HepG2 (cell line): ENCODE results near the gene YY1AP1. TPM values are rescaled to one million over a fixed set of nuclear protein-coding genes. Genes with fewer than 3 reads are reported as not detected.

Source experiments
- ATAC-seq: fragments of 200-7000 bp; cut with Tn5 transposase; 3 replicates; pipeline ENCODE4 v1.9.1; 2020; ENCODE audit warnings: mild to moderate bottlenecking, moderate library complexity
- BruUV-seq: library from RNA; stranded (reverse); fragments of 400-500 nt; replicated peaks from 2 replicates; lab custom pipeline; 2021; lab: Mats Ljungman, UMichigan
- CTCF ChIA-PET: fragments of 300-600 bp; formaldehyde crosslinking; extraction: SDS; loops from one replicate; lab custom pipeline; 2021; ENCODE audit warnings: low total read pairs, inconsistent platforms, low intra/inter-chr PET ratio; lab: Yijun Ruan, JAX
- POLR2A ChIA-PET: fragments of 350-600 bp; sonication (Branson Sonifier 250); formaldehyde crosslinking; loops from one replicate; lab custom pipeline; 2020; ENCODE audit warnings: antibody characterized with exemption, inconsistent platforms; lab: Yijun Ruan, JAX
- DNase-seq: peaks from one replicate; pipeline ENCODE4 v3.0.0-alpha.2; 2015; ENCODE audit warnings: low spot score
- FAIRE-seq: peaks from 3 replicates; lab custom pipeline; 2011; peaks lifted over from hg19 to GRCh38; lab: Jason Lieb, UNC
- H2AFZ ChIP-seq: one replicate; pipeline ENCODE4 v1.6.1; 2011; ENCODE audit warnings: low read length, inconsistent platforms
- H3K27ac ChIP-seq: fragments of 300-600 bp; 3 replicates; pipeline ENCODE4 v1.8.0; 2011; ENCODE audit warnings: mixed run types, mild to moderate bottlenecking, mixed read lengths, low read length, inconsistent platforms; ENCODE audit not compliant: insufficient read depth; ENCODE audit errors: extremely low read length
- H3K27me3 ChIP-seq, 2 experiments: fragments of 200-600 bp in 1 of 2; 2 replicates in 1 of 2; 3 replicates in 1 of 2; pipeline versions ENCODE4 v1.6.0 to v1.8.0; 2011; ENCODE audit warnings: low read length in 2 of 2, mild to moderate bottlenecking in 2 of 2, moderate library complexity in 2 of 2, inconsistent platforms in 1 of 2; ENCODE audit not compliant: insufficient read depth in 2 of 2, control insufficient read depth in 1 of 2
- H3K36me3 ChIP-seq, 2 experiments: fragments of 200-600 bp in 1 of 2; replicated peaks in 1 of 2; 2 replicates in 1 of 2; 3 replicates in 1 of 2; pipeline versions ENCODE4 v1.5.1 to v1.8.0; 2011; ENCODE audit warnings: low read length in 2 of 2, inconsistent platforms in 1 of 2; ENCODE audit not compliant: insufficient read depth in 2 of 2, control insufficient read depth in 1 of 2
- H3K4me1 ChIP-seq: 2 replicates; pipeline ENCODE4 v1.5.1; 2012; ENCODE audit warnings: low read length, inconsistent platforms; ENCODE audit not compliant: insufficient read depth
- H3K4me2 ChIP-seq: 2 replicates; pipeline ENCODE4 v1.6.0; 2011; ENCODE audit warnings: low read depth, low read length, inconsistent platforms
- H3K4me3 ChIP-seq, 3 experiments: fragments of 200-600 bp in 1 of 3; sonication (generic), shearing (Covaris generic) in 1 of 3; replicated peaks in 1 of 3; 2 replicates each; pipeline ENCODE4 v1.5.1; 2011 to 2016; ENCODE audit warnings: low read length in 3 of 3, inconsistent platforms in 2 of 3, low read depth in 2 of 3, mild to moderate bottlenecking in 2 of 3, control low read depth in 1 of 3, mixed read lengths in 1 of 3; ENCODE audit not compliant: insufficient read depth in 1 of 3
- H3K79me2 ChIP-seq: one replicate; pipeline ENCODE4 v1.6.1; 2011; ENCODE audit warnings: low read length, inconsistent platforms; ENCODE audit not compliant: insufficient read depth
- H3K9ac ChIP-seq: 2 replicates; pipeline ENCODE4 v1.6.0; 2011; ENCODE audit warnings: mild to moderate bottlenecking, low read depth, low read length, inconsistent platforms; ENCODE audit not compliant: insufficient read depth
- H3K9me3 ChIP-seq: 2 replicates; pipeline ENCODE4 v1.5.1; 2012; ENCODE audit warnings: mild to moderate bottlenecking, low read length
- H4K20me1 ChIP-seq: 2 replicates; pipeline ENCODE4 v1.6.0; 2011; ENCODE audit warnings: inconsistent platforms, mild to moderate bottlenecking, low read length, moderate library complexity; ENCODE audit not compliant: insufficient read depth
- JUNB ChIP-seq: sonication (generic); formaldehyde crosslinking; IDR thresholded peaks from 2 replicates; pipeline ENCODE4 v1.8.0; 2022; ENCODE audit warnings: missing genetic modification reagents, mild to moderate bottlenecking, borderline replicate concordance
- KLF12 ChIP-seq: sonication (generic); formaldehyde crosslinking; IDR thresholded peaks from 2 replicates; pipeline ENCODE4 v1.4.0; 2020; ENCODE audit warnings: missing genetic modification reagents, borderline replicate concordance
- KMT2A ChIP-seq: sonication (generic); formaldehyde crosslinking; IDR thresholded peaks from 2 replicates; pipeline ENCODE4 v1.4.0; 2020; ENCODE audit warnings: missing genetic modification reagents
- MBD4 ChIP-seq: IDR thresholded peaks from 2 replicates; pipeline ENCODE4 v1.6.1; 2012; ENCODE audit warnings: low read length, inconsistent platforms, borderline replicate concordance
- MED1 ChIP-seq: sonication (generic); formaldehyde crosslinking; IDR thresholded peaks from 2 replicates; pipeline ENCODE4 v1.4.0; 2020; ENCODE audit warnings: missing genetic modification reagents
- MIER2 ChIP-seq: IDR thresholded peaks from 2 replicates; pipeline ENCODE4 v1.6.1; 2016; ENCODE audit warnings: missing biosample characterization, missing genetic modification reagents
- PAF1 ChIP-seq: IDR thresholded peaks from 2 replicates; pipeline ENCODE4 v1.6.1; 2016; ENCODE audit warnings: missing genetic modification reagents, missing compliant biosample characterization
- POLR2AphosphoS5 ChIP-seq: IDR thresholded peaks from 2 replicates; pipeline ENCODE4 v1.6.1; 2012; ENCODE audit warnings: low read depth, low read length
- POLR2G ChIP-seq: fragments of 200-400 bp; formaldehyde crosslinking; IDR thresholded peaks from 2 replicates; pipeline ENCODE4 v1.6.1; 2018; ENCODE audit warnings: mild to moderate bottlenecking, low read depth, low read length, moderate library complexity
- TCF7 ChIP-seq: sonication (generic); IDR thresholded peaks from 2 replicates; pipeline ENCODE4 v1.6.1; 2016; ENCODE audit warnings: antibody characterized with exemption, low read depth
- TOE1 ChIP-seq: sonication (generic); formaldehyde crosslinking; IDR thresholded peaks from 2 replicates; pipeline ENCODE4 v1.4.0; 2020; ENCODE audit warnings: mild to moderate bottlenecking, missing genetic modification reagents
- ZFP36L2 ChIP-seq: sonication (generic); formaldehyde crosslinking; IDR thresholded peaks from 2 replicates; pipeline ENCODE4 v1.4.0; 2020; ENCODE audit warnings: missing genetic modification reagents
- ZNF20 ChIP-seq: sonication (generic); formaldehyde crosslinking; IDR thresholded peaks from 2 replicates; pipeline ENCODE4 v1.4.0; 2020; ENCODE audit warnings: mild to moderate bottlenecking, moderate library complexity, missing genetic modification reagents
- ZNF264 ChIP-seq: sonication (generic); formaldehyde crosslinking; IDR thresholded peaks from 2 replicates; pipeline ENCODE4 v1.4.0; 2020; ENCODE audit warnings: missing genetic modification reagents
- ZNF317 ChIP-seq: sonication (generic); formaldehyde crosslinking; IDR thresholded peaks from 2 replicates; pipeline ENCODE4 v1.5.0; 2020; ENCODE audit warnings: mild to moderate bottlenecking, missing genetic modification reagents
- ZNF660 ChIP-seq: sonication (generic); formaldehyde crosslinking; IDR thresholded peaks from 2 replicates; pipeline ENCODE4 v1.5.1; 2020; ENCODE audit warnings: mild to moderate bottlenecking, low read depth, missing genetic modification reagents, borderline replicate concordance
- ZNF75D ChIP-seq: sonication (generic); formaldehyde crosslinking; IDR thresholded peaks from 2 replicates; pipeline ENCODE4 v1.8.1; 2023; ENCODE audit warnings: missing genetic modification reagents, mild to moderate bottlenecking, borderline replicate concordance
- whole genome bisulfite sequencing: methylation state at CpG from one replicate; pipeline ENCODE4 v1.1.6; 2017; ENCODE audit warnings: low lambda C conversion rate; 5-methylcytosine and 5-hydroxymethylcytosine counted together
- in situ Hi-C: cut with HindIII; loops from 2 replicates; pipeline ENCODE4 v1.10.0; 2017; ENCODE audit warnings: low pct_unique_long_range_greater_than_20kb; ENCODE audit not compliant: extremely low pct_ligation_motif_present
- intact Hi-C: fragments of 100-400 bp; cut with micrococcal nuclease; formaldehyde crosslinking; loops from one replicate; pipeline ENCODE4 v1.10.0; 2022; ENCODE audit not compliant: unreplicated experiment
- polyA plus RNA-seq, 8 experiments: library from polyadenylated mRNA; depleted of rRNA in 3 of 8; stranded (reverse) in 7 of 8; unstranded in 1 of 8; fragments of >200 nt; fragmentation: Illumina TruSeq in 4 of 8; extraction: Trizol in 4 of 8; gene quantifications; 2 replicates each; pipeline versions ENCODE4 v1.2.1 to v1.2.3, GENCODE V29; 2011 to 2016; ENCODE audit warnings: low read depth in 4 of 8, missing spikeins in 1 of 8, mixed read lengths in 1 of 8; ENCODE audit not compliant: insufficient read depth in 1 of 8
- total RNA-seq, 5 experiments: library from RNA; depleted of rRNA; stranded (reverse); fragments of >200 nt; fragmentation: Illumina TruSeq; extraction: Trizol; gene quantifications; 2 replicates each; pipeline ENCODE4 v1.2.3, GENCODE V29; 2016; ENCODE audit warnings: low read depth in 1 of 5
- TF ChIP-seq, protein P1 (sequence below): sonication (generic); formaldehyde crosslinking; IDR thresholded peaks from 2 replicates; pipeline ENCODE4 v1.4.0; 2020; ENCODE audit warnings: mild to moderate bottlenecking, missing genetic modification reagents
- TF ChIP-seq, protein P2 (sequence below): sonication (generic); formaldehyde crosslinking; conservative IDR thresholded peaks from 2 replicates; pipeline ENCODE4 v1.4.0; 2020; ENCODE audit warnings: missing genetic modification reagents
- TF ChIP-seq, protein P3 (sequence below): sonication (generic); formaldehyde crosslinking; conservative IDR thresholded peaks from 2 replicates; pipeline ENCODE4 v1.4.0; 2020; ENCODE audit warnings: missing genetic modification reagents
- TF ChIP-seq, protein P4 (sequence below): sonication (generic); formaldehyde crosslinking; IDR thresholded peaks from 2 replicates; pipeline ENCODE4 v1.4.0; 2020; ENCODE audit warnings: missing genetic modification reagents

The YY1AP1 gene
- total and polyA plus RNA-seq, 2 of the 13 experiments (the other 11 are each of a cell fraction or from before 2014, with no cell fraction given): 28.5 to 69.4 TPM

DNA sequence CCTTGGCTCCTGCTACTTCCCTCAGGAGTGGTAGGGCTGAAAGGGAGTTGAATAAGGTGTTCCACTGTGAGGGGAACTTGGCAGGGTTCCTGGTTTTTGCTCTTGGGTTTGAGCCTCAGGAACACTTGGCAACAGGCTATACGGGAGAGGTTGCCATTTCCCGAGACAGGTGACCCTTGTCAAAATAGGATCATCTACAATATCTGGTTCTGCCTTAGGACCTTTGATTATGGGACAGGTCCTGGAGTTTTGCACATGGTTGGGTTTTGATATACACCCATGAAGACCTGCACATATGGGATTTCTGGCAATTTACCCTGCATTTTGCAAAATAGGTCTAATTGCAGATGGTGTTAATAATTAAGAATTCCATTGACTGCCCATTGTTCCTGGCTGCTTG, 31.1 kb downstream of the YY1AP1 start:
- Histone ChIP-seq H3K36me3 (peaks cover 7 to 22% of the 10 kb centered on the region in 2 experiments), H3K79me2 (no peaks in the 10 kb centered on the region), H3K27ac (no peak overlapping the region), H3K4me1 (no peaks in the 10 kb centered on the region), H3K9ac (no peak overlapping the region), H2AFZ (no peak overlapping the region), H3K9me3 (no peaks in the 10 kb centered on the region), H4K20me1 (no peaks in the 10 kb centered on the region), H3K4me3 (no peak overlapping the region), H3K27me3 (no peaks in the 10 kb centered on the region), H3K4me2 (no peak overlapping the region)
- intact Hi-C loops (no loop called here), in situ Hi-C loops (no loop called here)
- 100% methylated on average over 1 of the region's 2 CpGs for WGBS
- no TSS peak for BruUV-seq
- ATAC-seq: no peak
- DNase-seq: no peak
- CTCF ChIA-PET: no interaction called here
- POLR2A ChIA-PET: no interaction called here
- FAIRE-seq: no peak
- TF ChIP-seq PAF1 (CRISPR knock-in tag) (peak; percentile 53; the same call in 1 of the 2 replicates), ZNF20 (CRISPR knock-in tag) (no peak), MBD4 (no peak), ZNF317 (CRISPR knock-in tag) (no peak), ZNF264 (CRISPR knock-in tag) (no peak), TCF7 (no peak), JUNB (CRISPR knock-in tag) (no peak), ZNF660 (no peak), KLF12 (no peak), MED1 (CRISPR knock-in tag) (no peak), MIER2 (CRISPR knock-in tag) (no peak), ZNF75D (CRISPR knock-in tag) (no peak), POLR2G (peak; percentile 33; the same call in 1 of the 2 replicates), POLR2AphosphoS5 (peak; percentile 22; the same call in 1 of the 2 replicates), KMT2A (CRISPR knock-in tag) (no peak), TOE1 (CRISPR knock-in tag) (no peak), ZFP36L2 (no peak)
- TF ChIP-seq, protein P1, sequence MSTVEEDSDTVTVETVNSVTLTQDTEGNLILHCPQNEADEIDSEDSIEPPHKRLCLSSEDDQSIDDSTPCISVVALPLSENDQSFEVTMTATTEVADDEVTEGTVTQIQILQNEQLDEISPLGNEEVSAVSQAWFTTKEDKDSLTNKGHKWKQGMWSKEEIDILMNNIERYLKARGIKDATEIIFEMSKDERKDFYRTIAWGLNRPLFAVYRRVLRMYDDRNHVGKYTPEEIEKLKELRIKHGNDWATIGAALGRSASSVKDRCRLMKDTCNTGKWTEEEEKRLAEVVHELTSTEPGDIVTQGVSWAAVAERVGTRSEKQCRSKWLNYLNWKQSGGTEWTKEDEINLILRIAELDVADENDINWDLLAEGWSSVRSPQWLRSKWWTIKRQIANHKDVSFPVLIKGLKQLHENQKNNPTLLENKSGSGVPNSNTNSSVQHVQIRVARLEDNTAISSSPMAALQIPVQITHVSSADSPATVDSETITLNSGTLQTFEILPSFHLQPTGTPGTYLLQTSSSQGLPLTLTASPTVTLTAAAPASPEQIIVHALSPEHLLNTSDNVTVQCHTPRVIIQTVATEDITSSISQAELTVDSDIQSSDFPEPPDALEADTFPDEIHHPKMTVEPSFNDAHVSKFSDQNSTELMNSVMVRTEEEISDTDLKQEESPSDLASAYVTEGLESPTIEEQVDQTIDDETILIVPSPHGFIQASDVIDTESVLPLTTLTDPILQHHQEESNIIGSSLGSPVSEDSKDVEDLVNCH: no peak
- TF ChIP-seq, protein P2, sequence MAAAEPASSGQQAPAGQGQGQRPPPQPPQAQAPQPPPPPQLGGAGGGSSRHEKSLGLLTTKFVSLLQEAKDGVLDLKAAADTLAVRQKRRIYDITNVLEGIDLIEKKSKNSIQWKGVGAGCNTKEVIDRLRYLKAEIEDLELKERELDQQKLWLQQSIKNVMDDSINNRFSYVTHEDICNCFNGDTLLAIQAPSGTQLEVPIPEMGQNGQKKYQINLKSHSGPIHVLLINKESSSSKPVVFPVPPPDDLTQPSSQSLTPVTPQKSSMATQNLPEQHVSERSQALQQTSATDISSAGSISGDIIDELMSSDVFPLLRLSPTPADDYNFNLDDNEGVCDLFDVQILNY (CRISPR knock-in tag): no peak
- TF ChIP-seq, protein P3, sequence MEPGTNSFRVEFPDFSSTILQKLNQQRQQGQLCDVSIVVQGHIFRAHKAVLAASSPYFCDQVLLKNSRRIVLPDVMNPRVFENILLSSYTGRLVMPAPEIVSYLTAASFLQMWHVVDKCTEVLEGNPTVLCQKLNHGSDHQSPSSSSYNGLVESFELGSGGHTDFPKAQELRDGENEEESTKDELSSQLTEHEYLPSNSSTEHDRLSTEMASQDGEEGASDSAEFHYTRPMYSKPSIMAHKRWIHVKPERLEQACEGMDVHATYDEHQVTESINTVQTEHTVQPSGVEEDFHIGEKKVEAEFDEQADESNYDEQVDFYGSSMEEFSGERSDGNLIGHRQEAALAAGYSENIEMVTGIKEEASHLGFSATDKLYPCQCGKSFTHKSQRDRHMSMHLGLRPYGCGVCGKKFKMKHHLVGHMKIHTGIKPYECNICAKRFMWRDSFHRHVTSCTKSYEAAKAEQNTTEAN (CRISPR knock-in tag): no peak
- TF ChIP-seq, protein P4, sequence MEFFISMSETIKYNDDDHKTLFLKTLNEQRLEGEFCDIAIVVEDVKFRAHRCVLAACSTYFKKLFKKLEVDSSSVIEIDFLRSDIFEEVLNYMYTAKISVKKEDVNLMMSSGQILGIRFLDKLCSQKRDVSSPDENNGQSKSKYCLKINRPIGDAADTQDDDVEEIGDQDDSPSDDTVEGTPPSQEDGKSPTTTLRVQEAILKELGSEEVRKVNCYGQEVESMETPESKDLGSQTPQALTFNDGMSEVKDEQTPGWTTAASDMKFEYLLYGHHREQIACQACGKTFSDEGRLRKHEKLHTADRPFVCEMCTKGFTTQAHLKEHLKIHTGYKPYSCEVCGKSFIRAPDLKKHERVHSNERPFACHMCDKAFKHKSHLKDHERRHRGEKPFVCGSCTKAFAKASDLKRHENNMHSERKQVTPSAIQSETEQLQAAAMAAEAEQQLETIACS (CRISPR knock-in tag): no peak
